AG09309 (cell line): ENCODE results near the gene TMEM9.

ENCODE experiments used
- DNase-seq: peaks from one replicate; pipeline ENCODE4 v3.0.0-alpha.2; 2010; ENCODE audit warnings: low read depth
- H3K4me3 ChIP-seq: 2 replicates; pipeline ENCODE4 v1.5.1; 2011; ENCODE audit warnings: mild to moderate bottlenecking, low read depth, low read length, moderate library complexity; ENCODE audit not compliant: control insufficient read depth
- TF ChIP-seq, protein P1 (sequence below): IDR thresholded peaks from 2 replicates; pipeline ENCODE4 v1.5.1; 2011; ENCODE audit warnings: mild to moderate bottlenecking, low read depth, low read length, inconsistent platforms; ENCODE audit not compliant: insufficient read depth, control insufficient read depth; ENCODE audit errors: missing control alignments

Gene TMEM9

GRCh38 chr1:201176940-201177339, 22.7 kb upstream of the TMEM9 start:
- no peak overlapping the region for H3K4me3 ChIP-seq
- no peak for DNase-seq
- TF ChIP-seq, protein P1, sequence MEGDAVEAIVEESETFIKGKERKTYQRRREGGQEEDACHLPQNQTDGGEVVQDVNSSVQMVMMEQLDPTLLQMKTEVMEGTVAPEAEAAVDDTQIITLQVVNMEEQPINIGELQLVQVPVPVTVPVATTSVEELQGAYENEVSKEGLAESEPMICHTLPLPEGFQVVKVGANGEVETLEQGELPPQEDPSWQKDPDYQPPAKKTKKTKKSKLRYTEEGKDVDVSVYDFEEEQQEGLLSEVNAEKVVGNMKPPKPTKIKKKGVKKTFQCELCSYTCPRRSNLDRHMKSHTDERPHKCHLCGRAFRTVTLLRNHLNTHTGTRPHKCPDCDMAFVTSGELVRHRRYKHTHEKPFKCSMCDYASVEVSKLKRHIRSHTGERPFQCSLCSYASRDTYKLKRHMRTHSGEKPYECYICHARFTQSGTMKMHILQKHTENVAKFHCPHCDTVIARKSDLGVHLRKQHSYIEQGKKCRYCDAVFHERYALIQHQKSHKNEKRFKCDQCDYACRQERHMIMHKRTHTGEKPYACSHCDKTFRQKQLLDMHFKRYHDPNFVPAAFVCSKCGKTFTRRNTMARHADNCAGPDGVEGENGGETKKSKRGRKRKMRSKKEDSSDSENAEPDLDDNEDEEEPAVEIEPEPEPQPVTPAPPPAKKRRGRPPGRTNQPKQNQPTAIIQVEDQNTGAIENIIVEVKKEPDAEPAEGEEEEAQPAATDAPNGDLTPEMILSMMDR, result no peak

DNA sequence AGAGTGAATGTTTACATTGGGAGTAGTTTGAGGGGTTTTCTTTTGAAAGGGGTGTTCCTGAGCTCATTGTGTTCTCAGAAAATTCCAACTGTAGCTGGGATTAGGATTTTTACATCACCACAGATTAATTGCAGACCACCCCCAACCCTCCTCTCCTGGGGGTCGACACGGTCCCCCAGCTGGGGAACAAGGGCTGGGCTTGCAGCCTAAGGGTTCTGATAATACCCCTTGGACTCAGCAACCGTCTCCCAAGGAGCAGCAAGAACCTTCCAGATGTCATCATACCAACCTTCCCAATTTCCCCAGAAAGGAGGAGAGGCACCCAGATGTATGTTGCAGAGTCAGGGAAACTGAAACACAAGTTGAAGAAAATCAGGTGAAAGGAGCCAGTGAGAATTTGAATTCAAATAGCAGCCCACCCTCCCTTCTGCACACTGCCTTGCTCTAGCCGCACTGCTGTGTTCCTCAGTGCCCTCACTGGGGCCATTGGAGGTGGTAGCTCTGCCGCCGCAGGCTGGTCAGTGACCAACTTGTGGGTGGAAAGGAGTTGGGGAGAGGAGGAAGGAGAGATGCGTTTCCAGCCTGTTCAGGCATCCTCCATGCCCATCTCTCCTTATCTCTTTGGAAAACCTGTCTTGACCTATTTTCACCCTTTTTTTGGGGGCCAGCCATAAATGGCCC, 21.7 kb upstream of the TMEM9 start:
- TF ChIP-seq, protein P1, result no peak
- DNase-seq, result no peak
- no peak overlapping the region for H3K4me3 ChIP-seq

GRCh38 chr1:201173736-201174135, 19.5 kb upstream of the TMEM9 start:
- TF ChIP-seq, protein P1, result no peak
- H3K4me3 ChIP-seq, result no peak overlapping the region
- DNase-seq, result no peak

DNA sequence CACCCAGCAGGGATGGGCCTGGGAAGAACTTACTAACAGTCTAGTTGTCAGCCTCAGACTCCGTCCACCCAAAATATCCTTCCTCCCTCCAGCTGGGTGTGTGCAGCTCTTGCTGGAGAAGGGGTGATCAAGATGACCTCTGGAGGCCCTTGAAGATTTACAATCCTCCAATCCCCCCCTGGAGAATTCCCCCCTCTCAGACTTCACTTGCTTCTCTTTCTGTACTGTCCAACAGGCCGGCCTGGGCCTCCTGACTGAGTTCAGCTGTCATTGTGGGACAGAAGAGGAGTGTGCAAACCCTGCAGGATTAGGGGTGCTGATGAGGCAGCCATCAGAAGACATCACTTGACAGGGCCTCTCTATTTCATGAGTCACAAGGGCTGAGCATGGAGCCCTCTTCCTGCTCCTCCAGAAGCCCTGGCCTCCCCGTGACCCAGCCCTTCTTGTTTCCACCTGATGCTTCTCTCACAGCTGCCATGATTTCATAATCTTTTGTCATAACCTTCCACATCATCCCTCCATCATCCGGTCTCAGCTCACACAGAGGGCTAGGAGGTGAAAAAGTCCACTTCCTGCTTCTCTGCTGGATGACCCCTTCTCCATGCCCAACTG, 18.8 kb upstream of the TMEM9 start:
- no peak for DNase-seq
- TF ChIP-seq, protein P1, result no peak
- no peak overlapping the region for H3K4me3 ChIP-seq

DNA sequence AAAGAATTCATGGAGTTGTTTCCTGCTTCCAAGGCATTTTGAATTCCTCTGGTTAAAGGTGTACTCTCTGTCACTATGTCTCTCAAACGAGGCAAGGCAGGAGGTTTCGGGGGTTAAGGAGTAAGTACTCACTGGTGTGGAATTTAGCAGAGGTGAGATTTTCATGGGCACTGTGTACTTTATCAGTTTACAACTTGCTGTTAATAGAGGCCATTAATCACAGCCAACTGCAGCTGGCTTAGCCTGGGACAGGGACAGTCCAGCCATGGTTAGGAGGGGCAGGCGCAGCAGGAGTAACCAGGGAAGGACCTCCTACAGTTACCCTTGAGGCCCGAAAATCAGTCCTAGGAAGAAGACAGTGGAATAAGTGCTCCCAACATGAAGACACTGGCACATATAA, 18.1 kb upstream of the TMEM9 start:
- TF ChIP-seq, protein P1, result no peak
- no peak for DNase-seq
- no peak overlapping the region for H3K4me3 ChIP-seq

- TF ChIP-seq, protein P1, result peak; percentile 36
- no peak for DNase-seq
- H3K4me3 ChIP-seq, result peak overlapping the region; percentile 72
Observed at GRCh38 chr1:201171063-201172036, 17.1 kb upstream of the TMEM9 start.
